Fibroblast of pulmonary artery (primary cell): ENCODE data around the gene TSEN54.

Experiments used
- DNase-seq: peaks from one replicate; pipeline ENCODE4 v3.0.0-alpha.2; 2010; ENCODE audit warnings: low read depth
- H3K4me3 ChIP-seq: replicated peaks from 2 replicates; pipeline ENCODE4 v1.5.1; 2011; ENCODE audit warnings: low read depth, mild to moderate bottlenecking, control low read depth, low read length, moderate library complexity
- CTCF ChIP-seq: IDR thresholded peaks from 2 replicates; pipeline ENCODE4 v1.5.1; 2011; ENCODE audit warnings: mild to moderate bottlenecking, control low read depth, low read length, inconsistent platforms; ENCODE audit errors: missing control alignments

TSEN54 gene

GRCh38 chr17:75552425-75553294 lies 36.3 kb downstream of the TSEN54 start:
- no peak for TF ChIP-seq CTCF
- DNase-seq, result peak; percentile 28
- no peak overlapping the region for H3K4me3 ChIP-seq

DNA sequence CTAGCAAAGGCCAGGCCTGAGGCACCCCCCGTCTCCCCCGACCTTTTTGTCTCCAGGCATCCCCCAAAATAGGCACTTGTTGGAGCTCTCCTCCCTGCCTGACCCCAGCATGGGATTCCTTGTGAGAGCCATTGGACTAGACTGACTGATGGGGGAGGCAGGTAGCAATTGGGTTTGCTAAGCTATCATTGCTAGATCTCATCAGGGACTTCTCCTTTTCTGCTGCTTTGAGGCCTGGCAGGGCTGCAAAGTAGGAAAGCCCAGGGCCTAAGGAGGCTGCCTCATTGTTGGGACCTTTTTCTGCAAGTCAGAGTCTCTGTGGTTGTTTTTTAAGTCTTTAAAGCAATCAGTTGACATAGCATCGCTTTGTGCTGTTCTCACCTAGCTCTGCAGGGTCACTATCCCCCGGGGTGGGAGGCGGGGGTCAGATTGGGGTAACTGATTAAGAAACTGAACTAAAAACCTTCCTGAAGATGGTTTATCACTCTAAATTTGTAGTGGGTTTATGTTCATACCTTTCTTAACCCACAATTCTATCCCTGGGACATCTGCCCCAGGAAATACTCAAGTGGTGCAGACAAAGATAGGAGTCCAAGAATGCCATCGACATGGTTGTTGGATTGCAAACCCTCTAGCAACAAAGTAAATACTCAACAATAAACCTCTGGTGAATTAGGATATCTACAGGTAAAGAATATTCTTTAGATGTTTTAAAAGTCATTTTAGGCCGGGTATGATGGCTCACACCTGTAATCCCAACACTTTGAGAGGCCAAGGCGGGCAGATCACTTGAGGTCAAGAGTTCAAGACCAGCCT lies 37.2 kb downstream of the TSEN54 start:
- no peak for TF ChIP-seq CTCF
- no peak overlapping the region for H3K4me3 ChIP-seq
- no peak for DNase-seq

DNA sequence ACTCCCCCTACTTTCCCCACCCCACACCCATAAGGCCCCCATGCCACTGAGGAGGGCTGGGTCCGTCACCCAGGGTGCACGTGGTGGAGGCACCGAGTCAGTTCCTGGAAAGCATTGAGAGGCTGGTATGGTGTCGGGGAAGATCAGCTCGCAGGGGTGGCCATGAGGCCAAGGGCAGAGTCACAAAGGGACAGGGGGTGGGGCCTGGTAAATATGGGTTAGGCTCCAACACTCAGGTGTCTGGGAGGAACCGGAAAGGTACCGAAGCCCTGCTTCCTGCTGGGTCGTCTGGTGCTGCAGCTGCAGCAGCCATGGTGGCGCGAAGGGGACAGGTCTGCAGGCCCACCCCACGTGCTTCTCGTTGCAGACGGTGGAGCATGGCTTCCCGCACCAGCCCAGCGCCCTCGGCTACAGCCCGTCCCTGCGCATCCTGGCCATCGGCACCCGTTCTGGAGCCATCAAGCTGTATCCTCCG lies 39.4 kb downstream of the TSEN54 start:
- TF ChIP-seq CTCF, result no peak
- no peak overlapping the region for H3K4me3 ChIP-seq
- DNase-seq, result no peak

GRCh38 chr17:75557075-75557851 lies 40.9 kb downstream of the TSEN54 start:
- H3K4me3 ChIP-seq, result no peak overlapping the region
- peak; percentile 21 for DNase-seq
- TF ChIP-seq CTCF, result no peak

DNA sequence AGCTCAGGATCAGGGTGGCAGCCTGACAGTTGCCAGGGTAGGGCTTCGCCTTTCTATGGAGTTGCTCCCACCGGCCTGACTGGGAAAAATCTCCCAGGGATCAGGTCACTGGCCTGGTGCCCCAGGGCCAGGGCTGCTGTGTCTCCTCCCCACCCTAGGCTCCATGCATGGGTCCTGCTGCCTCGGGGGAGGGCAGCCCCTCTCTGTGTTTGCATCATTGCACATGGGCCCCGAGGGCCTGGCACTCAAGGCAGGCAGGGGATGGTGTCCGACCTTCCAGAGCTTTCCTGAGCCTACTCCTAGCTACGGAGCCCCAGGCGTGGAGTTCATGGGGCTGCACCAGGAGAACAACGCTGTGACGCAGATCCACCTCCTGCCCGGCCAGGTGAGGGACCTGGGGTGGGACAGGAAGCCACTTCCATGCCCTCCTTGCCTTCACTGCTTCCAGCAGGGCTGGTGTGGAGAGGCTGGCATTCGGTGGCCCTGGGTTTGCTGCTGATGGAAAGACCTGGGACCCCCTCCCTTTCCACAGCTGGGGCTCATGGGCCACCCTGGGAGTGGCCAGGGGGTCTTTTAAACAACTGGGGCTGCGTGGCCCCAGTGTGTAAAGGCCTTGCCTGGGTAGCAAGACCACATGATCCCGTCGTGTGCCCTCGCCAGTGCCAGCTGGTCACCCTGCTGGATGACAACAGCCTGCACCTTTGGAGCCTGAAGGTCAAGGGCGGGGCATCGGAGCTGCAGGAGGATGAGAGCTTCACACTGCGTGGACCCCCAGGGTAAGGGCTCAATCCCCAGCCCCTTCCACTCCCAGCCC lies 41.7 kb downstream of the TSEN54 start:
- no peak overlapping the region for H3K4me3 ChIP-seq
- DNase-seq, result no peak
- no peak for TF ChIP-seq CTCF
